IPS-18a (cell line): ENCODE measurements around the gene SHLD3.
"Not testable (repeated sequence)": the region's sequence is repeated elsewhere in the genome, so short reads cannot be mapped to it uniquely, and the experiment has no call there.

Experiments used
- H3K27ac ChIP-seq: one replicate; pipeline ENCODE4 v1.5.1; 2013; ENCODE audit warnings: low read length
- H3K27me3 ChIP-seq: one replicate; pipeline ENCODE4 v1.6.1; 2013; ENCODE audit warnings: mild to moderate bottlenecking, low read length; ENCODE audit not compliant: control insufficient read depth, insufficient read depth
- H3K36me3 ChIP-seq: one replicate; pipeline ENCODE4 v1.6.1; 2013; ENCODE audit warnings: low read depth, low read length; ENCODE audit not compliant: control insufficient read depth
- H3K4me1 ChIP-seq: one replicate; pipeline ENCODE4 v1.6.1; 2013; ENCODE audit warnings: low read depth, low read length; ENCODE audit not compliant: control insufficient read depth
- H3K4me3 ChIP-seq: one replicate; pipeline ENCODE4 v1.5.1; 2013; ENCODE audit warnings: low read length
- H3K9ac ChIP-seq: one replicate; pipeline ENCODE4 v1.6.1; 2013; ENCODE audit warnings: mild to moderate bottlenecking, low read length, moderate library complexity
- H3K9me3 ChIP-seq: one replicate; pipeline ENCODE4 v1.6.1; 2013; ENCODE audit warnings: low read depth, low read length; ENCODE audit not compliant: control insufficient read depth

SHLD3 gene

GRCh38 chr5:65630981-65631380 is 6.2 kb downstream of the SHLD3 start:
- no peak overlapping the region for H3K27ac ChIP-seq
- no peaks in the 10 kb centered on the region for H3K27me3 ChIP-seq
- no peaks in the 10 kb centered on the region for H3K9me3 ChIP-seq
- no peak overlapping the region for H3K9ac ChIP-seq
- H3K36me3 ChIP-seq = peaks cover 9% of the 10 kb centered on the region
- no peak overlapping the region for H3K4me3 ChIP-seq
- H3K4me1 ChIP-seq = peaks cover 3% of the 10 kb centered on the region

GRCh38 chr5:65640240-65640639 is 15.4 kb downstream of the SHLD3 start:
- no peak overlapping the region for H3K9ac ChIP-seq
- no peak overlapping the region for H3K4me3 ChIP-seq
- no peaks in the 10 kb centered on the region for H3K9me3 ChIP-seq
- peaks cover 10% of the 10 kb centered on the region for H3K36me3 ChIP-seq
- H3K4me1 ChIP-seq = no peaks in the 10 kb centered on the region
- no peak overlapping the region for H3K27ac ChIP-seq
- no peaks in the 10 kb centered on the region for H3K27me3 ChIP-seq

- Histone ChIP-seq H3K27ac (no peak overlapping the region), H3K27me3 (no peaks in the 10 kb centered on the region), H3K4me3 (no peak overlapping the region), H3K9me3 (no peaks in the 10 kb centered on the region), H3K36me3 (no peaks in the 10 kb centered on the region), H3K4me1 (peaks cover 8% of the 10 kb centered on the region), H3K9ac (no peak overlapping the region)
These were observed 22.1 kb downstream of the SHLD3 start for GRCh38 chr5:65646938-65647337.

- peaks cover 8% of the 10 kb centered on the region for H3K4me1 ChIP-seq
- no peak overlapping the region for H3K9ac ChIP-seq
- no peaks in the 10 kb centered on the region for H3K36me3 ChIP-seq
- no peak overlapping the region for H3K4me3 ChIP-seq
- H3K27ac ChIP-seq = no peak overlapping the region
- no peaks in the 10 kb centered on the region for H3K9me3 ChIP-seq
- no peaks in the 10 kb centered on the region for H3K27me3 ChIP-seq
These were observed 23.1 kb downstream of the SHLD3 start for GRCh38 chr5:65647941-65648340.

- Histone ChIP-seq H3K9ac (no peak overlapping the region), H3K27me3 (no peaks in the 10 kb centered on the region), H3K27ac (no peak overlapping the region), H3K4me1 (peaks cover 8% of the 10 kb centered on the region), H3K4me3 (no peak overlapping the region), H3K36me3 (no peaks in the 10 kb centered on the region), H3K9me3 (no peaks in the 10 kb centered on the region)
These were observed 26.3 kb downstream of the SHLD3 start for GRCh38 chr5:65651144-65651543.

- H3K27me3 ChIP-seq = no peaks in the 10 kb centered on the region
- no peak overlapping the region for H3K9ac ChIP-seq
- no peak overlapping the region for H3K27ac ChIP-seq
- H3K9me3 ChIP-seq = no peaks in the 10 kb centered on the region
- no peaks in the 10 kb centered on the region for H3K36me3 ChIP-seq
- no peak overlapping the region for H3K4me3 ChIP-seq
- no peaks in the 10 kb centered on the region for H3K4me1 ChIP-seq
These were observed 29.9 kb downstream of the SHLD3 start for GRCh38 chr5:65654713-65655112.

- Histone ChIP-seq H3K9me3 (no peaks in the 10 kb centered on the region), H3K9ac (no peak overlapping the region), H3K4me3 (no peak overlapping the region), H3K36me3 (peaks cover 14% of the 10 kb centered on the region), H3K27me3 (no peaks in the 10 kb centered on the region), H3K27ac (no peak overlapping the region), H3K4me1 (no peaks in the 10 kb centered on the region)
These were observed 39.1 kb downstream of the SHLD3 start for GRCh38 chr5:65663804-65664521.

GRCh38 chr5:65668696-65669095 is 43.9 kb downstream of the SHLD3 start:
- Histone ChIP-seq H3K27me3 (no peaks in the 10 kb centered on the region), H3K9me3 (no peaks in the 10 kb centered on the region), H3K4me1 (no peaks in the 10 kb centered on the region), H3K9ac (no peak overlapping the region), H3K4me3 (no peak overlapping the region), H3K27ac (no peak overlapping the region), H3K36me3 (peaks cover 34% of the 10 kb centered on the region)

GRCh38 chr5:65672796-65673195 is 48.0 kb downstream of the SHLD3 start:
- Histone ChIP-seq H3K27me3 (no peaks in the 10 kb centered on the region), H3K36me3 (peaks cover 32% of the 10 kb centered on the region), H3K9ac (no peak overlapping the region), H3K27ac (no peak overlapping the region), H3K4me3 (no peak overlapping the region), H3K4me1 (no peaks in the 10 kb centered on the region), H3K9me3 (no peaks in the 10 kb centered on the region)

GRCh38 chr5:65674749-65675148 is 49.9 kb downstream of the SHLD3 start:
- no peaks in the 10 kb centered on the region for H3K4me1 ChIP-seq

GRCh38 chr5:65676056-65676455 is 51.2 kb downstream of the SHLD3 start:
- not testable (repeated sequence) for H3K4me3 ChIP-seq, H3K27ac ChIP-seq, H3K27me3 ChIP-seq, H3K9me3 ChIP-seq, H3K9ac ChIP-seq, H3K4me1 ChIP-seq
- H3K36me3 ChIP-seq = peaks cover 30% of the 10 kb centered on the region

More at GRCh38 chr5:65674749-65675148, 49.9 kb downstream of the SHLD3 start:
- H3K27me3 ChIP-seq = no peaks in the 10 kb centered on the region
- no peak overlapping the region for H3K9ac ChIP-seq
- no peak overlapping the region for H3K27ac ChIP-seq
- no peak overlapping the region for H3K4me3 ChIP-seq
- H3K9me3 ChIP-seq = no peaks in the 10 kb centered on the region
- H3K36me3 ChIP-seq = peaks cover 33% of the 10 kb centered on the region
